GM19035 (cell line): ENCODE results near the gene GRB10.

Source experiments
- ATAC-seq: cut with Tn5 transposase; IDR thresholded peaks from one replicate; pipeline ENCODE4 v1.9.1; 2021; ENCODE audit not compliant: unreplicated experiment

Gene GRB10

GRCh38 chr7:50803359-50804337 lies 21.0 kb upstream of the GRB10 start:
- no peak for ATAC-seq

GRCh38 chr7:50801907-50802306 lies 19.2 kb upstream of the GRB10 start:
- ATAC-seq: no peak

GRCh38 chr7:50799873-50800272 lies 17.2 kb upstream of the GRB10 start:
- no peak for ATAC-seq

- ATAC-seq: no peak
Measured at GRCh38 chr7:50798126-50798525, 15.4 kb upstream of the GRB10 start.

- no peak for ATAC-seq
Measured at GRCh38 chr7:50795831-50796230, 13.1 kb upstream of the GRB10 start.

GRCh38 chr7:50795253-50795652 lies 12.6 kb upstream of the GRB10 start:
- ATAC-seq: no peak

GRCh38 chr7:50793947-50794570 lies 11.4 kb upstream of the GRB10 start:
- ATAC-seq: no peak

GRCh38 chr7:50793120-50793946 lies 10.6 kb upstream of the GRB10 start:
- ATAC-seq: no peak

- no peak for ATAC-seq
Measured at GRCh38 chr7:50792342-50793119, 9.8 kb upstream of the GRB10 start.

- ATAC-seq: no peak
Measured at GRCh38 chr7:50791938-50792341, 9.2 kb upstream of the GRB10 start.

- no peak for ATAC-seq
Measured at GRCh38 chr7:50791363-50791937, 8.8 kb upstream of the GRB10 start.

GRCh38 chr7:50790381-50790780 lies 7.7 kb upstream of the GRB10 start:
- ATAC-seq: no peak

- no peak for ATAC-seq
Measured at GRCh38 chr7:50788382-50788781, 5.7 kb upstream of the GRB10 start.

- ATAC-seq: no peak
Measured at GRCh38 chr7:50787825-50788224, 5.1 kb upstream of the GRB10 start.

- ATAC-seq: no peak
Measured at GRCh38 chr7:50785346-50785745, 2.6 kb upstream of the GRB10 start.

GRCh38 chr7:50783801-50784507 lies 1.3 kb upstream of the GRB10 start:
- no peak for ATAC-seq

- no peak for ATAC-seq
Measured at GRCh38 chr7:50783303-50783702, 607 bp upstream of the GRB10 start.

GRCh38 chr7:50781381-50782293 lies 1.1 kb downstream of the GRB10 start:
- ATAC-seq: no peak

GRCh38 chr7:50780436-50780835 lies 2.3 kb downstream of the GRB10 start:
- no peak for ATAC-seq
